ENCODE measurements around the gene CPM. TPM values are rescaled to one million over a fixed set of nuclear protein-coding genes. Genes with fewer than 3 reads are reported as not detected.
A peak's percentile ranks its signal among the peaks of the same experiment; 100 is the strongest.
"Not testable (repeated sequence)": the region's sequence is repeated elsewhere in the genome, so short reads cannot be mapped to it uniquely, and the experiment has no call there.

Gene CPM
- polyA plus RNA-seq, 1 donor: 10.5 TPM

DNA sequence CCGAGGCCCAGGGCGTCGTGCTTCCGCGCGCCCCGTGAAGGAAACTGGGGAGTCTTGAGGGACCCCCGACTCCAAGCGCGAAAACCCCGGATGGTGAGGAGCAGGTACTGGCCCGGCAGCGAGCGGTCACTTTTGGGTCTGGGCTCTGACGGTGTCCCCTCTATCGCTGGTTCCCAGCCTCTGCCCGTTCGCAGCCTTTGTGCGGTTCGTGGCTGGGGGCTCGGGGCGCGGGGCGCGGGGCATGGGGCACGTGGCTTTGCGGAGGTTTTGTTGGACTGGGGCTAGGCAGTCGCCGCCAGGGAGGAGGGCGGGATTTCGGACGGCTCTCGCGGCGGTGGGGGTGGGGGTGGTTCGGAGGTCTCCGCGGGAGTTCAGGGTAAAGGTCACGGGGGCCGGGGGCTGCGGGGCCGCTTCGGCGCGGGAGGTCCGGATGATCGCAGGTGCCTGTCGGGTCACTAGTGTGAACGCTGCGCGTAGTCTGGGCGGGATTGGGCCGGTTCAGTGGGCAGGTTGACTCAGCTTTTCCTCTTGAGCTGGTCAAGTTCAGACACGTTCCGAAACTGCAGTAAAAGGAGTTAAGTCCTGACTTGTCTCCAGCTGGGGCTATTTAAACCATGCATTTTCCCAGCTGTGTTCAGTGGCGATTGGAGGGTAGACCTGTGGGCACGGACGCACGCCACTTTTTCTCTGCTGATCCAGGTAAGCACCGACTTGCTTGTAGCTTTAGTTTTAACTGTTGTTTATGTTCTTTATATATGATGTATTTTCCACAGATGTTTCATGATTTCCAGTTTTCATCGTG lies 124.4 kb downstream of the CPM start:
- Histone ChIP-seq H3K27me3 (ENCODE audit: control insufficient read depth, insufficient read depth, low read length) (no peaks in the 10 kb centered on the region), H3K9me3 (ENCODE audit: control insufficient read depth, low read depth, low read length) (no peaks in the 10 kb centered on the region), H3K4me1 (ENCODE audit: control insufficient read depth, insufficient read depth, low read length) (peaks cover 11% of the 10 kb centered on the region), H3K4me3 (ENCODE audit: low read length) (peak overlapping the region; percentile 100), H3K27ac (ENCODE audit: low read length) (peak overlapping the region; percentile 98), H3K36me3 (ENCODE audit: control insufficient read depth, insufficient read depth, low read length) (peaks cover 12% of the 10 kb centered on the region)
- DNase-seq: peak; percentile 71 to 86
- 0% methylated on average over 2 of the region's 61 CpGs for WGBS (ENCODE audit: insufficient coverage, low lambda C conversion rate)

DNA sequence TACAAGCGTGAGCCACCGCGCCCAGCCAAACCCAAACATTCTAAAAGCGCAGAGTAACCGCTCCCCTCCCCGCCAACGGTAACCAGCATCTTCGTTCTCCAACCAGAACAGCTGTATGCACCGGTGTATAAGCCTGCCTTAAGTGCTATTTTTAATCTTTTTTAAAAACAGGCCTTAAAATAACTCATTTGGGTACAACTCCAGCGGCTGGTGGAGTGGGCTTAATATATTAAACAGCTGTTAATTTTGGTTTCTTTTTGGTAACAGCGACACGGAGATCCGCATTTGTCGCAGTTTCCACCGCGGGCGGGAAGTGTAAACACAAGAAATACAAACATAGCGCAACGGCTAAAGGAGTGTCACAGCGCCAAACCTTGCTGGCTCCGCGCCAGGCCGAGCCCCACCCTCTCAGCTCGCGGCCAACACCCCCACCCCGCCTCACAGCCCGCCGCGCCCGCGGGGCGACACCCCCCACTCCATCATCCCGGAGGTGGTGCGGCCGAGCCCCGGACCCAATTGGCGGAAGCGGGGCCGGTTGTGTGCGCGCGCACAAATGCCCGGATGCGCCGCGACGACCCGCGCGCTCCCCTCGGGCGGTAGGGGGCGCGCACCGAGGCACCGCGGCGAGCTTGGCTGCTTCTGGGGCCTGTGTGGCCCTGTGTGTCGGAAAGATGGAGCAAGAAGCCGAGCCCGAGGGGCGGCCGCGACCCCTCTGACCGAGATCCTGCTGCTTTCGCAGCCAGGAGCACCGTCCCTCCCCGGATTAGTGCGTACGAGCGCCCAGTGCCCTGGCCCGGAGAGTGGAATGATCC lies 125.2 kb downstream of the CPM start, which contains the start of gene MDM2:
Gene MDM2 (plus strand): TSS at position 602 of the 812 bp plus-strand sequence. CDS start 301 bp downstream, outside the sequence.
- peak within 1 kb of the TSS; percentile 98 for H3K27ac ChIP-seq (ENCODE audit: low read length)
- peaks cover 8% of the 10 kb centered on the region for H3K36me3 ChIP-seq (ENCODE audit: control insufficient read depth, insufficient read depth, low read length)
- H3K4me3 ChIP-seq (ENCODE audit: low read length): peak within 1 kb of the TSS; percentile 100
- no peaks in the 10 kb centered on the region for H3K27me3 ChIP-seq (ENCODE audit: control insufficient read depth, insufficient read depth, low read length)
- H3K9me3 ChIP-seq (ENCODE audit: control insufficient read depth, low read depth, low read length): no peaks in the 10 kb centered on the region
- peaks cover 11% of the 10 kb centered on the region for H3K4me1 ChIP-seq (ENCODE audit: control insufficient read depth, insufficient read depth, low read length)
- peak; percentile 93 to 95 for DNase-seq
- WGBS (ENCODE audit: insufficient coverage, low lambda C conversion rate): no CpG with 5 or more reads among the region's 72 CpGs

DNA sequence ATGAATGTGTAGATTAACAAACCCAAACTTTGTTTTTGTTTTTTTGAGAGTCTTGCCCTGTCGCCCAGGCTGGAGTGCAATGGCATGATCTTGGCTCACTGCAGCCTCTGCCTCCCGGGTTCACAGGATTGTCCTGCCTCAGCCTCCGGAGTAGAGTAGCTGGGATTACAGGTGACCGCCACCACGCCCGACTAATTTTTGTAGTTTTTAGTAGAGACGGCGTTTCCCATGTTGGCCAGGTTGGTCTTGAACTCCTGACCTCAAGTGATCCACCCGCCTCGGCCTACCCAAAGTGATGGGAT lies 125.7 kb downstream of the CPM start:
- H3K4me3 ChIP-seq (ENCODE audit: low read length): peak overlapping the region; percentile 100
- WGBS (ENCODE audit: insufficient coverage, low lambda C conversion rate): 67% methylated on average over 1 of the region's 10 CpGs
- peak overlapping the region; percentile 98 for H3K27ac ChIP-seq (ENCODE audit: low read length)
- H3K4me1 ChIP-seq (ENCODE audit: control insufficient read depth, insufficient read depth, low read length); H3K36me3 ChIP-seq (ENCODE audit: control insufficient read depth, insufficient read depth, low read length); DNase-seq; H3K9me3 ChIP-seq (ENCODE audit: control insufficient read depth, low read depth, low read length); H3K27me3 ChIP-seq (ENCODE audit: control insufficient read depth, insufficient read depth, low read length): not testable (repeated sequence)

DNA sequence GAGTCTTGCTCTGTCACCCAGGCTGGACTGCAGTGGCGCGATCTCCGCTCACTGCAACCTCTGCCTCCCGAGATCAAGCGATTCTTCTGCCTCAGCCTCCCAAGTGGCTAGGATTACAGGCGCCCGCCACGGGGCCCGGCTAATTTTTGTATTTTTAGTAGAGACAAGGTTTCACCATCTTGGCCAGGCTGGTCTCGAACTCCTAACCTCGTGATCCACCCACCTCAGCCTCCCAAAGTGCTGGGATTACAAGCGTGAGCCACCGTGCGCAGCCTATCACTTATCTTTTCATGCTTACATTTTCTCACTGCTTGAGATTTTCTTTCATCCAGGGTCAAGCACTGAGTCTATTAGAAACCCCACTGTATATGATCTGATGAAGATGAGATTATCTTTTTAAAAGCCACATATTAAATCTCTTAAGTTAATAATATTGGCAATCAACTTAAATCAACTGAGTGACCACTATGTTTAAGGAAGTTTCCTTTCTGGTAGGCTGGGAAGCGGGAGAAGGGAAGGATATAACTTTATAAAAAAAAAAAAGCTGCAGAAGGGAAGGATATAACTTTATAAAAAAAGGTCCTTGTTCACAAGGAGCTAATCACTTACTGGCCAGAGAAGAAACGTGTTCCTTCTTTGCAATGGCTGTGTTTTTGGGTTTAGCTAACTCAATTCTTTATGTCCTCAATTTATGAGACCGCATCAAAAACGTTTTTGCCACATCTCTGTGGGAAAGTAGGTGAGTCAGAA lies 126.3 kb downstream of the CPM start:
- no peaks in the 10 kb centered on the region for H3K9me3 ChIP-seq (ENCODE audit: control insufficient read depth, low read depth, low read length)
- peaks cover 7% of the 10 kb centered on the region for H3K4me1 ChIP-seq (ENCODE audit: control insufficient read depth, insufficient read depth, low read length)
- no peaks in the 10 kb centered on the region for H3K27me3 ChIP-seq (ENCODE audit: control insufficient read depth, insufficient read depth, low read length)

DNA sequence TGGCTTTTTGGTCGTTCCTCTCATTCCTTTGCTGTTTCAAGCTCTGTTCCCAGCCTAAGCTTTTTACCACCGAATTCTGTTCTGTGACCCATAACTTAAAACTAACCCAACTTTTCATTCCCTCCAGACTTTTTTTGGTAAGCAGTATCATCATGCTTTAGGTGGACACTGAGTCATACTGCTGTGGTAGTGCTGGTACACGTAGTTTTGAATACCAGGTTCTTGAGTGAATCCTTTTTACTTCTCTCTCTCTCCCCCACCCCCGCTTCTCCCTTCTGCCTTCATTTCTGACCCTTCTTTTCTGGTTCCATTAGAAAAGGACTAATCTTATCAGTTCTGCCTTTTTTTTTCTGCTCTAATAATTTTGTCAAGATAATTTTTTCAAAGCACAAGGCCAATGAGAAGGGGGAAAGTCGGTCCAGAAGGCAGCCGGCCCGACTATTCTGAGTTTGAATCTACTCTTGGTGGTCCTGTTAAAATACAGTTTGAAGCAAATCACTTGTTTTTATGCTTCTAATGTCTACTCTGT lies 127.3 kb downstream of the CPM start:
- H3K4me3 ChIP-seq (ENCODE audit: low read length): no peak overlapping the region
- WGBS (ENCODE audit: insufficient coverage, low lambda C conversion rate): 91% methylated on average over 4 of the region's 7 CpGs
- no peaks in the 10 kb centered on the region for H3K27me3 ChIP-seq (ENCODE audit: control insufficient read depth, insufficient read depth, low read length)
- DNase-seq: no peak
- peaks cover 7% of the 10 kb centered on the region for H3K4me1 ChIP-seq (ENCODE audit: control insufficient read depth, insufficient read depth, low read length)
- peaks cover 8% of the 10 kb centered on the region for H3K36me3 ChIP-seq (ENCODE audit: control insufficient read depth, insufficient read depth, low read length)
- no peaks in the 10 kb centered on the region for H3K9me3 ChIP-seq (ENCODE audit: control insufficient read depth, low read depth, low read length)
- H3K27ac ChIP-seq (ENCODE audit: low read length): no peak overlapping the region

More for the DNA sequence above, 126.3 kb downstream of the CPM start:
- Histone ChIP-seq H3K36me3 (ENCODE audit: control insufficient read depth, insufficient read depth, low read length) (peaks cover 8% of the 10 kb centered on the region), H3K27ac (ENCODE audit: low read length) (no peak overlapping the region), H3K4me3 (ENCODE audit: low read length) (peak overlapping the region; percentile 100)
- no peak for DNase-seq
- 88% methylated on average over 3 of the region's 18 CpGs for WGBS (ENCODE audit: insufficient coverage, low lambda C conversion rate)

DNA sequence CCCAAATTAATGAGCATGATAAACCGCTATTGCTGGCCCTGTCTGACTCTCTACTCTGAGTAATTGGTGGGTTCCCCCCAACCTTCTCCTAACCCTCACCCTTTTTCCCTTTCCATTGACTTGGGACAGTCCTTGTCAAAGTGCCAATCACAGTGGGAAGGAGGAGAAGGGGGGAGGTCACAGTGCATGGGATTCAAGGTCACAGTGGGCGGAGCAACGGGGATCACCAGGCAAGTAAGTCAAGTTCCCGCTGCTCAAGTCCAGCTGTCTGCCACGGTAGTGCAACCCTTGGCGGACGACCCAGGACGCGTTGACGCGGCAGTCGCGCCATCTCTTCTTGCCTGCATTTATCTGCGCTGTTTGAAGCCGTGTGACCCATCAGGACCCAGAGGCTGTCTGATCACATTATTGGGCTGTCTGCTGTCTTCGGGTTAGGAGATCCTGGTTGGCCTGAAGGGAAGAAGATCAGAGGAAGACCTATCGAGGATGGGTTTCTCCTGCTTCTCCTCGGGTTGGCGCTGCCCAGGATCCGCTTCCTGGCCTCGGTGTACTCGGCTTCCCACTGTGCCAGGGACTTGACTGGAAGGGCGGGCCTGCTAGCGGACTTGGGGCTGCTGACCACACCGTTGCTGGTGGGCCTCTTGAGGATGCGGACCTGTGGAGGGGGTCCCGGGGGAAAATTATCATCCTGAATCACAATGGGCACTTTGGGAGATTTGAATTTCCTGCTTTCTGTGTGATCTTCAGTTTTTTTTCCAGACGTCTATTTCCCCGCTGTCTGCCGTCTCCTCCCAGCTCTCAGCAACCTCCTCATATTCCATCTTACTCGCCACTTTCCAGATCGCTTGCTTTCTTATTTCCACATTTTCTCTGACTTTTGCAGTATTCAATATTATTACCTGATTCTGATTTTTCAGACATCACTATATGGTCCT lies 128.0 kb downstream of the CPM start:
- DNase-seq: peak in 1 of 2 donors; percentile 50
- Histone ChIP-seq H3K4me1 (ENCODE audit: control insufficient read depth, insufficient read depth, low read length) (peaks cover 7% of the 10 kb centered on the region), H3K4me3 (ENCODE audit: low read length) (no peak overlapping the region), H3K36me3 (ENCODE audit: control insufficient read depth, insufficient read depth, low read length) (peaks cover 3% of the 10 kb centered on the region), H3K9me3 (ENCODE audit: control insufficient read depth, low read depth, low read length) (no peaks in the 10 kb centered on the region), H3K27me3 (ENCODE audit: control insufficient read depth, insufficient read depth, low read length) (no peaks in the 10 kb centered on the region), H3K27ac (ENCODE audit: low read length) (peak overlapping the region; percentile 6)
- WGBS (ENCODE audit: insufficient coverage, low lambda C conversion rate): 100% methylated on average over 5 of the region's 32 CpGs

DNA sequence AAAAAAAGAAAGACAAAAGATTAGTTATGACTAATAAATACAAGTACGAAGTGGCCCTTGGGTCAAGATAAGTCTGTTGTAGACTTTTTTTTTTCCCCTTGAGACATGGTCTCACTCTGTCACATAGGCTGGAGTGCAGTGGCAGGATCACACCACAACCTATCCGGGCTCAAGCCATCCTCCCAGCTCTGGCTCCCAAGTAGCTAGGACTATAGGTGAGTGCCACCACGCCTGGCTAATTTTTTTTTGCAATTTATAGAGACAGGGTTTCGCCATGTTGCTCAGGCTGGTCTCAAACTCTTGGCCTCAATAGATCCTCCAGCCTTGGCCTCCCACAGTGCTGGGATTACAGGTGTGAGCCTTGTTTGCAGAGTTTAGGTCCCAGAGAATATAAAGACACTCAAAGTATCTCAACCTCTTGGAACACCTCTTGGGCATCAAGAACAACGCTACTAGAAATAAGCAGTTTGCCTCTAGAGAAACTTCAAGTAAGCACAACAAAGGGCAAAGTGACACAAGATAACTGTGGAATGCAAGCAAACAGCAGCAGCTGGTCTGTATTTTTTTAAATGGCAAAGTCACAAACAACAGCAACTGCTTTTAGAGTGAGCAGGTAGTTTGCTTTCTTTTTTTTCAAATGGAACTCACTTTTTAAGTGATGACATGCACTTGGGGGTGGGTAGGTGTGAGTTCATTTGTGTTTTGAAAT lies 128.9 kb downstream of the CPM start:
- H3K9me3 ChIP-seq (ENCODE audit: control insufficient read depth, low read depth, low read length): no peaks in the 10 kb centered on the region
- peak in 1 of 2 donors; percentile 55 for DNase-seq
- H3K4me1 ChIP-seq (ENCODE audit: control insufficient read depth, insufficient read depth, low read length): peaks cover 7% of the 10 kb centered on the region
- H3K36me3 ChIP-seq (ENCODE audit: control insufficient read depth, insufficient read depth, low read length): no peaks in the 10 kb centered on the region
- peak overlapping the region; percentile 21 for H3K27ac ChIP-seq (ENCODE audit: low read length)
- no peak overlapping the region for H3K4me3 ChIP-seq (ENCODE audit: low read length)
- WGBS (ENCODE audit: insufficient coverage, low lambda C conversion rate): no CpG with 5 or more reads among the region's 5 CpGs
- no peaks in the 10 kb centered on the region for H3K27me3 ChIP-seq (ENCODE audit: control insufficient read depth, insufficient read depth, low read length)

DNA sequence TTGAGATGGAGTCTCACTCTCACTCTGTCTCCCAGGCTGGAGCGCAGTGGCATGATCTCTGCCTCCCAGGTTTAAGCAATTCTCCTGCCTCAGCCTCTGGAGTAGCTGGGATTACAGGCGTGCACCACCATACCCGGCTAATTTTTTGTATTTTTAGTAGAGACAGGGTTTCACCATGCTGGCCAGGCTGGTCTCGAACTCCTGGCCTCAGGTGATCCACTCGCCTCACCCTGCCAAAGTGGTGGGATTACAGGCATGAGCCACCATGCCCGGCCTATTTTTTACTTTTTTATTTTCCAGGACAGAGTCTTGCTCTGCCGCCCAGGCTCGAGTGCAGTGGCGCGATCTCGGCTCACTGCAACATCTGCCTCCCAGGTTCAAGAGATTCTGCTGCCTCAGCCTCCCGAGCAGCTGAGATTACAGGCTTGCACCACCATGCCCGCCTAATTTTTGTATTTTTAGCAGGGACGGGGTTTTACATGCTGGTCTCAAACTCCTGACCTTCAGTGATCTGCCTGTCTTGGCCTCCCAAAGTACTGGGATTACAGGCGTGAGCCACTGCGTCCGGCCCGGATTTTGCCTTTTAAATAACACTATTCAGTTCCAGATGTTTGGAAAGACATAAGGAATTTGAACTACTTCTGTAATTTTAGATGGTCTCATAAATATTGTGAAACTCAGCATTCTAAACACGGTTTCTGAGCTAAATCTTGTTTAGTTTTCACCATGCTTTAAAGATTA lies 129.9 kb downstream of the CPM start:
- not testable (repeated sequence) for H3K27me3 ChIP-seq (ENCODE audit: control insufficient read depth, insufficient read depth, low read length); DNase-seq; H3K27ac ChIP-seq (ENCODE audit: low read length)

More for the DNA sequence above, 129.9 kb downstream of the CPM start:
- not testable (repeated sequence) for H3K4me1 ChIP-seq (ENCODE audit: control insufficient read depth, insufficient read depth, low read length); H3K36me3 ChIP-seq (ENCODE audit: control insufficient read depth, insufficient read depth, low read length); H3K4me3 ChIP-seq (ENCODE audit: low read length); H3K9me3 ChIP-seq (ENCODE audit: control insufficient read depth, low read depth, low read length)
- WGBS (ENCODE audit: insufficient coverage, low lambda C conversion rate): 100% methylated on average over 1 of the region's 19 CpGs
